ENCODE data around the gene SCLT1. TPM values are rescaled to one million over a fixed set of nuclear protein-coding genes. Genes with fewer than 3 reads are reported as not detected.

SCLT1 gene
- total RNA-seq, 8 experiments from 2014 or later = 10.3 to 42.7 (median 17.4) TPM

- 78 to 100% (median 96%) methylated on average over 1 to 3 of the region's 3 CpGs; no CpG with 5 or more reads in 2 of the 10 experiments for WGBS, 10 experiments
- Histone ChIP-seq H3K4me1 (replicated peaks in 1 of 2) (peaks cover 0 to 4% of the 10 kb centered on the region in 2 donors), H3K4me3 (no peak overlapping the region), H3K27ac (no peak overlapping the region)
- in situ Hi-C loops (cut with MboI; ENCODE audit: low pct_unique_long_range_greater_than_20kb in 2 of 9, low sequenced_read_pairs in 9 of 9, unreplicated experiment in 9 of 9) = no loop called here
- ATAC-seq (replicated peaks in 6 of 8) = no peak
Observed at GRCh38 chr4:128837679-128838078, 255.7 kb downstream of the SCLT1 start.

- 80 to 100% (median 100%) methylated on average over 1 to 2 of the region's 2 CpGs; no CpG with 5 or more reads in 3 of the 10 experiments for WGBS, 10 experiments
- Histone ChIP-seq H3K4me3 (no peak overlapping the region), H3K4me1 (replicated peaks in 1 of 2) (peaks cover 2 to 9% of the 10 kb centered on the region in 2 donors), H3K27ac (no peak overlapping the region)
- in situ Hi-C loops (cut with MboI; ENCODE audit: low pct_unique_long_range_greater_than_20kb in 2 of 9, low sequenced_read_pairs in 9 of 9, unreplicated experiment in 9 of 9) = no loop called here
- ATAC-seq (replicated peaks in 6 of 8) = no peak
Observed at GRCh38 chr4:128837198-128837597, 256.1 kb downstream of the SCLT1 start.

- peaks cover 17 to 24% of the 10 kb centered on the region in 2 donors for H3K4me1 ChIP-seq (replicated peaks in 1 of 2)
- ATAC-seq (replicated peaks in 6 of 8) = peak in 3 of 8 experiments; percentile 6 to 61 (median 60)
Observed at GRCh38 chr4:128835498-128836222, 257.7 kb downstream of the SCLT1 start.

More at GRCh38 chr4:128835498-128836222, 257.7 kb downstream of the SCLT1 start:
- no peak overlapping the region for H3K27ac ChIP-seq
- 7 to 100% (median 81%) methylated on average over 1 to 7 of the region's 8 CpGs; no CpG with 5 or more reads in 3 of the 10 experiments for WGBS, 10 experiments
- no peak overlapping the region for H3K4me3 ChIP-seq
- in situ Hi-C loops (cut with MboI; ENCODE audit: low pct_unique_long_range_greater_than_20kb in 2 of 9, low sequenced_read_pairs in 9 of 9, unreplicated experiment in 9 of 9) = no loop called here

Other genes with a start within 250 kb of the SCLT1 start
- gene C4orf33, start 2.6 kb upstream of the SCLT1 start, total RNA-seq = 10 to 100 TPM; 10.9 to 24.7 (median 16.2) TPM